Pulmonary artery endothelial cell (primary cell): ENCODE results near the gene NLGN3. TPM values are rescaled to one million over a fixed set of nuclear protein-coding genes. Genes with fewer than 3 reads are reported as not detected.

ENCODE experiments used
- DNase-seq: peaks from one replicate; pipeline ENCODE4 v3.0.0-alpha.2; 2011; ENCODE audit warnings: low read depth, low spot score
- total RNA-seq: library from RNA; depleted of rRNA; stranded (reverse); fragments of >200 nt; gene quantifications from 2 replicates; pipeline ENCODE4 v1.2.3, GENCODE V29; 2014

Gene NLGN3
- total RNA-seq, 1 donor from 2014 or later, result 0.13 TPM

- peak; percentile 33 for DNase-seq
Measured at GRCh38 chrX:71118032-71118984, 26.3 kb upstream of the NLGN3 start, which contains the start of gene MED12. Gene MED12, plus strand, starts transcription at chrX:71118596. Its CDS starts 159 bp downstream, at chrX:71118755.

- DNase-seq, result no peak
Measured at GRCh38 chrX:71118985-71119535, 25.6 kb upstream of the NLGN3 start.

GRCh38 chrX:71128166-71128833, 16.3 kb upstream of the NLGN3 start:
- DNase-seq, result no peak

GRCh38 chrX:71128915-71129765, 15.5 kb upstream of the NLGN3 start:
- no peak for DNase-seq

- DNase-seq, result no peak
Measured at GRCh38 chrX:71131510-71131909, 13.1 kb upstream of the NLGN3 start.

- DNase-seq, result no peak
Measured at GRCh38 chrX:71140440-71140839, 4.2 kb upstream of the NLGN3 start.

- no peak for DNase-seq
Measured at GRCh38 chrX:71143508-71143907, 1.1 kb upstream of the NLGN3 start.

- no peak for DNase-seq
Measured at GRCh38 chrX:71147496-71148277, 3.0 kb downstream of the NLGN3 start.

GRCh38 chrX:71148278-71148663, 3.6 kb downstream of the NLGN3 start:
- no peak for DNase-seq

GRCh38 chrX:71151366-71151765, 6.7 kb downstream of the NLGN3 start:
- DNase-seq, result no peak

GRCh38 chrX:71154196-71154595, 9.6 kb downstream of the NLGN3 start:
- DNase-seq, result no peak

- no peak for DNase-seq
Measured at GRCh38 chrX:71154641-71155040, 10.0 kb downstream of the NLGN3 start.

GRCh38 chrX:71158603-71159002, 14.0 kb downstream of the NLGN3 start:
- no peak for DNase-seq

GRCh38 chrX:71159335-71159734, 14.7 kb downstream of the NLGN3 start:
- DNase-seq, result no peak

- no peak for DNase-seq
Measured at GRCh38 chrX:71160475-71160874, 15.8 kb downstream of the NLGN3 start.

- DNase-seq, result no peak
Measured at GRCh38 chrX:71162981-71163380, 18.3 kb downstream of the NLGN3 start.

- no peak for DNase-seq
Measured at GRCh38 chrX:71164071-71164470, 19.4 kb downstream of the NLGN3 start.

- DNase-seq, result no peak
Measured at GRCh38 chrX:71166461-71166860, 21.8 kb downstream of the NLGN3 start.

GRCh38 chrX:71167031-71167781, 22.6 kb downstream of the NLGN3 start:
- no peak for DNase-seq

- no peak for DNase-seq
Measured at GRCh38 chrX:71168134-71168533, 23.5 kb downstream of the NLGN3 start.
